B cell (primary cell): Measurements from ENCODE around the gene GPR89A. TPM values are rescaled to one million over a fixed set of nuclear protein-coding genes. Genes with fewer than 3 reads are reported as not detected.

Experiments used
- ATAC-seq: fragments of 200-7000 bp; cut with Tn5 transposase; one replicate; pipeline ENCODE4 v1.10.0; 2021; ENCODE audit warnings: low read depth, mild to moderate bottlenecking, moderate number of reproducible peaks, moderate library complexity
- CTCF ChIA-PET: fragments of 350-600 bp; sonication (Branson Sonifier 250); formaldehyde crosslinking; loops from one replicate; lab custom pipeline; 2021; ENCODE audit warnings: antibody characterized with exemption, inconsistent platforms; lab: Charles Lee
- POLR2A ChIA-PET: fragments of 350-600 bp; sonication (Branson Sonifier 250); formaldehyde crosslinking; loops from one replicate; lab custom pipeline; 2021; ENCODE audit warnings: antibody characterized with exemption; lab: Charles Lee
- DNase-seq: peaks from one replicate; pipeline ENCODE4 v3.0.0; 2013
- H2AFZ ChIP-seq: 2 replicates; pipeline ENCODE4 v1.6.1; 2012; ENCODE audit warnings: mild to moderate bottlenecking, low read depth, low read length; ENCODE audit not compliant: insufficient read depth, poor library complexity, severe bottlenecking
- H3K27ac ChIP-seq, 2 donors: 1 replicate in 1 of 2; 2 replicates in 1 of 2; pipeline ENCODE4 v1.5.1; 2012 to 2013; ENCODE audit warnings: low read length in 2 of 2, mild to moderate bottlenecking in 2 of 2, moderate library complexity in 1 of 2
- H3K27me3 ChIP-seq, 4 experiments: fragments of 200-600 bp in 1 of 4; sonication (generic) in 1 of 4; replicated peaks in 1 of 4; 1 replicate in 2 of 4; 2 replicates in 2 of 4; pipeline versions ENCODE4 v1.6.1 to v1.7.0; 2013 to 2016; ENCODE audit warnings: low read length in 3 of 4, mild to moderate bottlenecking in 2 of 4, mixed read lengths in 1 of 4, moderate library complexity in 1 of 4; ENCODE audit not compliant: insufficient read depth in 4 of 4, control insufficient read depth in 3 of 4; ENCODE audit errors: control extremely low read depth in 1 of 4
- H3K36me3 ChIP-seq, 2 experiments: replicated peaks in 1 of 2; 1 replicate in 1 of 2; 2 replicates in 1 of 2; pipeline versions ENCODE4 v1.6.1 to v1.7.1; 2013; ENCODE audit warnings: low read length in 1 of 2; ENCODE audit not compliant: insufficient read depth in 2 of 2, control insufficient read depth in 1 of 2; ENCODE audit errors: control extremely low read depth in 1 of 2, extremely low read depth in 1 of 2
- H3K4me1 ChIP-seq, 2 donors: fragments of 200-600 bp in 1 of 2; sonication (generic) in 1 of 2; 1 replicate in 1 of 2; 2 replicates in 1 of 2; pipeline versions ENCODE4 v1.5.1 to v1.6.1; 2013 to 2017; ENCODE audit warnings: low read length in 2 of 2; ENCODE audit not compliant: control insufficient read depth in 2 of 2, insufficient read depth in 2 of 2
- H3K4me2 ChIP-seq: replicated peaks from 2 replicates; pipeline ENCODE3; 2012; ENCODE audit warnings: mild to moderate bottlenecking, low read depth, low read length; ENCODE audit not compliant: poor library complexity, severe bottlenecking
- H3K4me3 ChIP-seq, 5 experiments: fragments of 200-600 bp in 1 of 5; sonication (generic) in 1 of 5; 1 replicate in 3 of 5; 2 replicates in 2 of 5; pipeline versions ENCODE4 v1.5.1 to v1.7.0; 2011 to 2016; ENCODE audit warnings: low read length in 4 of 5, mild to moderate bottlenecking in 4 of 5, low read depth in 2 of 5, control low read depth in 1 of 5, moderate library complexity in 1 of 5; ENCODE audit not compliant: insufficient read depth in 1 of 5; ENCODE audit errors: control extremely low read depth in 1 of 5, extremely low read depth in 1 of 5
- H3K79me2 ChIP-seq: fragments of 200-600 bp; sonication (generic); one replicate; pipeline ENCODE4 v1.6.0; 2016; ENCODE audit warnings: low read length; ENCODE audit not compliant: control insufficient read depth, insufficient read depth
- H3K9ac ChIP-seq: fragments of 200-600 bp; sonication (generic); 2 replicates; pipeline ENCODE4 v1.6.1; 2017; ENCODE audit warnings: mild to moderate bottlenecking, low read length, moderate library complexity
- H3K9me3 ChIP-seq, 3 donors: one replicate each; pipeline versions ENCODE4 v1.6.1 to v1.7.1; 2013; ENCODE audit warnings: low read length in 2 of 3; ENCODE audit not compliant: control insufficient read depth in 2 of 3, insufficient read depth in 1 of 3; ENCODE audit errors: control extremely low read depth in 1 of 3
- H4K20me1 ChIP-seq: 2 replicates; pipeline ENCODE4 v1.6.0; 2012; ENCODE audit warnings: mild to moderate bottlenecking, low read length; ENCODE audit not compliant: insufficient read depth, control insufficient read depth, poor library complexity, severe bottlenecking
- H3K27ac Mint-ChIP-seq: one replicate; pipeline ENCODE4 v1.8.0; 2021; ENCODE audit warnings: mixed read lengths
- H3K27me3 Mint-ChIP-seq: one replicate; pipeline ENCODE4 v1.8.0; 2021; ENCODE audit warnings: mixed read lengths
- H3K4me1 Mint-ChIP-seq: one replicate; pipeline ENCODE4 v1.8.0; 2021; ENCODE audit warnings: mixed read lengths
- H3K4me3 Mint-ChIP-seq: one replicate; pipeline ENCODE4 v1.8.0; 2021; ENCODE audit warnings: mixed read lengths
- H3K9me3 Mint-ChIP-seq: one replicate; pipeline ENCODE4 v1.8.0; 2022; ENCODE audit warnings: mixed read lengths; ENCODE audit not compliant: insufficient read depth
- EZH2 ChIP-seq: IDR thresholded peaks from 2 replicates; pipeline ENCODE4 v1.6.1; 2012; ENCODE audit warnings: borderline replicate concordance, low read depth, mild to moderate bottlenecking, moderate library complexity, low read length; ENCODE audit not compliant: insufficient read depth, poor library complexity, severe bottlenecking
- WGBS: methylation state at CpG from one replicate; pipeline ENCODE4 v1.1.5; 2013; ENCODE audit warnings: missing lambda C conversion rate; ENCODE audit not compliant: insufficient coverage; 5-methylcytosine and 5-hydroxymethylcytosine counted together
- intact Hi-C: fragments of 100-400 bp; cut with micrococcal nuclease; formaldehyde crosslinking; loops from one replicate; pipeline ENCODE4 v1.10.0; 2022
- polyA plus RNA-seq: library from polyadenylated mRNA; depleted of rRNA; stranded (reverse); fragments of >200 nt; gene quantifications from 2 replicates; pipeline ENCODE4 v1.2.3, GENCODE V29; 2012
- total RNA-seq, 2 donors: library from RNA; stranded (reverse); fragments of 120-200 nt in 1 of 2; gene quantifications; 1 replicate in 1 of 2; 2 replicates in 1 of 2; pipeline versions ENCODE4 v1.2.3 to v1.2.4, GENCODE V29; 2013 to 2022
- TF ChIP-seq, protein P1 (sequence below): fragments of 200-600 bp; IDR thresholded peaks from one replicate; pipeline ENCODE4 v1.8.0; 2022; ENCODE audit warnings: antibody characterized with exemption, mild to moderate bottlenecking

GPR89A gene
- total and polyA plus RNA-seq, 2 donors (not counting 1 experiment from before 2014, with no cell fraction given): 11.4 to 46.8 TPM

DNA sequence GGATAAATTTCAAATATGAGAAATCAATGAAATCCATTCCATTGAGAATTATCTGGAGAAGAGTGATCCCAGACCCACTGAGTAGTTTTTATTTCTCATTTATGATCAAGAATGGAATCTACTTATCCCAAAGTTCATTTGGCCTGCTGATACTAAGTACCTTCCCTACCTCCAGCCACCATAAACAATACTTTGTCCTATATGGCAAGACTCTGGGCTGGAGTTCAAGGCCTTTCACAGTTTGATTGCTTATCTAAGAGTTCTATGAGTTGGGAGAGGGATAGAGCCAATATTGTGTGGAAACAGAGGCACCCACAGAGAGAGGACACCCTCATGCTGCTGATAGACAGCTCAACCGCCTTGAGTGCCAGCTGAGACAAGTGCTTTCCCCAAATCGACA lies 94.3 kb downstream of the GPR89A start:
- 100% methylated on average over 1 of the region's 2 CpGs for WGBS
- Mint-ChIP-seq H3K9me3 (no peaks in the 10 kb centered on the region), H3K4me3 (no peak overlapping the region), H3K4me1 (no peaks in the 10 kb centered on the region), H3K27ac (no peak overlapping the region), H3K27me3 (peaks cover 4% of the 10 kb centered on the region)
- H3K4me1 ChIP-seq: no peaks in the 10 kb centered on the region
- no peak overlapping the region for H3K27ac ChIP-seq
- no peak overlapping the region for H3K4me3 ChIP-seq
- no peak overlapping the region for H2AFZ ChIP-seq
- intact Hi-C loops: no loop called here
- ChIA-PET POLR2A (no interaction called here), CTCF (no interaction called here)
- H4K20me1 ChIP-seq: no peaks in the 10 kb centered on the region
- no peak overlapping the region for H3K9ac ChIP-seq
- ATAC-seq: no peak
- no peak for DNase-seq
- H3K36me3 ChIP-seq: no peaks in the 10 kb centered on the region
- no peaks in the 10 kb centered on the region for H3K79me2 ChIP-seq
- TF ChIP-seq, protein P1, sequence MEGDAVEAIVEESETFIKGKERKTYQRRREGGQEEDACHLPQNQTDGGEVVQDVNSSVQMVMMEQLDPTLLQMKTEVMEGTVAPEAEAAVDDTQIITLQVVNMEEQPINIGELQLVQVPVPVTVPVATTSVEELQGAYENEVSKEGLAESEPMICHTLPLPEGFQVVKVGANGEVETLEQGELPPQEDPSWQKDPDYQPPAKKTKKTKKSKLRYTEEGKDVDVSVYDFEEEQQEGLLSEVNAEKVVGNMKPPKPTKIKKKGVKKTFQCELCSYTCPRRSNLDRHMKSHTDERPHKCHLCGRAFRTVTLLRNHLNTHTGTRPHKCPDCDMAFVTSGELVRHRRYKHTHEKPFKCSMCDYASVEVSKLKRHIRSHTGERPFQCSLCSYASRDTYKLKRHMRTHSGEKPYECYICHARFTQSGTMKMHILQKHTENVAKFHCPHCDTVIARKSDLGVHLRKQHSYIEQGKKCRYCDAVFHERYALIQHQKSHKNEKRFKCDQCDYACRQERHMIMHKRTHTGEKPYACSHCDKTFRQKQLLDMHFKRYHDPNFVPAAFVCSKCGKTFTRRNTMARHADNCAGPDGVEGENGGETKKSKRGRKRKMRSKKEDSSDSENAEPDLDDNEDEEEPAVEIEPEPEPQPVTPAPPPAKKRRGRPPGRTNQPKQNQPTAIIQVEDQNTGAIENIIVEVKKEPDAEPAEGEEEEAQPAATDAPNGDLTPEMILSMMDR: no peak
- no peak for TF ChIP-seq EZH2
- no peaks in the 10 kb centered on the region for H3K9me3 ChIP-seq
- no peaks in the 10 kb centered on the region for H3K27me3 ChIP-seq
- H3K4me2 ChIP-seq: no peak overlapping the region

DNA sequence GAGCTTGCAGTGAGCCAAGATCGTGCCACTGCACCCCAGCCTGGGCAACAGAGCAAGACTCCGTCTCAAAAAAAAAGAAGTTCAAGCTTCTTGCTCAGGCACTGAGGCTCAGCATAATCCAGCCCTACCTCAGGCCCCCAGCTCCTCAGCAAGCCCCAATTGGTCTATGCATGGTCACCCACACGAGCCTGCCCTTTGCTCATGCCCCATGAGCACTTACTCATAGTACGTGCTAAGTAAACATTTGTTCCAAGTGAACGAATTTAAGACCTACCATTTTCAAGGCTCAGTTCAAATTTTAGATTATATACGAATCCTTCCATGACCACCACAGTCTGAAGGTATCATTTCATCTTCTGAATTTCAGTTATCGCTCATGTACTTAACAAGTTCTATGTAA lies 95.0 kb downstream of the GPR89A start:
- Mint-ChIP-seq H3K4me3 (no peak overlapping the region), H3K4me1 (no peaks in the 10 kb centered on the region), H3K27ac (no peak overlapping the region), H3K9me3 (no peaks in the 10 kb centered on the region), H3K27me3 (peaks cover 4% of the 10 kb centered on the region)
- Histone ChIP-seq H3K9ac (no peak overlapping the region), H3K79me2 (no peaks in the 10 kb centered on the region), H3K27me3 (no peaks in the 10 kb centered on the region), H3K4me3 (no peak overlapping the region), H3K27ac (no peak overlapping the region), H4K20me1 (no peaks in the 10 kb centered on the region), H3K4me1 (no peaks in the 10 kb centered on the region), H3K4me2 (no peak overlapping the region), H3K36me3 (no peaks in the 10 kb centered on the region), H2AFZ (no peak overlapping the region), H3K9me3 (no peaks in the 10 kb centered on the region)
- TF ChIP-seq EZH2: no peak
- TF ChIP-seq, protein P1: no peak
- intact Hi-C loops: no loop called here
- CTCF ChIA-PET: interaction anchor here (0.8 kb wide), 1 partner anchor 12 kb away, joined by 3 read pairs; no protein-coding TSS in a partner anchor
- POLR2A ChIA-PET: no interaction called here
- ATAC-seq (no peak), DNase-seq (no peak)
- 96% methylated on average over 5 of the region's 7 CpGs for WGBS
